ENCODE measurements around the gene GRAP2.

DNA sequence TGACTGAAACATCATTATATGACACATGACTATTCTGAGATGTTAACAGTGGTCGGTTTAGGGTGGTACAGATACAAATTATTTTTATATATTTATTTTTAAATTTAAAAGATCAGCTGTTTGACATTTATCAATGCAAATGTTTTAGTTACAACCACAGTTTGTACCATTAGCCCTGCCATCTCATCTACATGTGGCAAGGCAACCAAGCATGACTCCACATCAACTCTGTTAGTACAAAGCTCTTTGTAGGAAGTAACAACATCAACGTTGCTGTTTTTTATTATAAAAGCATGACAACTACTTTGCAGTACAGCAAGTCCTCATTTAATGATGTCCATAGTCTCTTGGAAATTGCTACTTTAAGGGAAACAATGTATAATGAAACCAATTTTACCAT is 48.1 kb upstream of the GRAP2 start:
- TF ChIP-seq NFE2L2 (IDR thresholded peaks at IDR 0.05; ENCODE audit: low read depth, low read length) (no peak), RFX5 (IDR thresholded peaks at IDR 0.05; ENCODE audit: low read depth, low read length) (no peak), SMC3 (IDR thresholded peaks at IDR 0.05; ENCODE audit: low read depth, low read length) (no peak), FOS (IDR thresholded peaks at IDR 0.05; ENCODE audit: low read depth, low read length) (no peak), POLR2A (IDR thresholded peaks at IDR 0.05; ENCODE audit: low read depth, low read length) (no peak), BHLHE40 (IDR thresholded peaks at IDR 0.05; ENCODE audit: low read depth, low read length) (no peak), CHD1 (IDR thresholded peaks at IDR 0.05; ENCODE audit: low read depth, low read length) (no peak), USF2 (IDR thresholded peaks at IDR 0.05; ENCODE audit: low read depth, low read length) (no peak), MXI1 (IDR thresholded peaks at IDR 0.05; ENCODE audit: borderline replicate concordance, low read depth, low read length) (no peak), CEBPB (IDR thresholded peaks at IDR 0.05; ENCODE audit: low read depth, low read length) (no peak)
- TF ChIP-seq, protein P1, sequence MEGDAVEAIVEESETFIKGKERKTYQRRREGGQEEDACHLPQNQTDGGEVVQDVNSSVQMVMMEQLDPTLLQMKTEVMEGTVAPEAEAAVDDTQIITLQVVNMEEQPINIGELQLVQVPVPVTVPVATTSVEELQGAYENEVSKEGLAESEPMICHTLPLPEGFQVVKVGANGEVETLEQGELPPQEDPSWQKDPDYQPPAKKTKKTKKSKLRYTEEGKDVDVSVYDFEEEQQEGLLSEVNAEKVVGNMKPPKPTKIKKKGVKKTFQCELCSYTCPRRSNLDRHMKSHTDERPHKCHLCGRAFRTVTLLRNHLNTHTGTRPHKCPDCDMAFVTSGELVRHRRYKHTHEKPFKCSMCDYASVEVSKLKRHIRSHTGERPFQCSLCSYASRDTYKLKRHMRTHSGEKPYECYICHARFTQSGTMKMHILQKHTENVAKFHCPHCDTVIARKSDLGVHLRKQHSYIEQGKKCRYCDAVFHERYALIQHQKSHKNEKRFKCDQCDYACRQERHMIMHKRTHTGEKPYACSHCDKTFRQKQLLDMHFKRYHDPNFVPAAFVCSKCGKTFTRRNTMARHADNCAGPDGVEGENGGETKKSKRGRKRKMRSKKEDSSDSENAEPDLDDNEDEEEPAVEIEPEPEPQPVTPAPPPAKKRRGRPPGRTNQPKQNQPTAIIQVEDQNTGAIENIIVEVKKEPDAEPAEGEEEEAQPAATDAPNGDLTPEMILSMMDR (conservative IDR thresholded peaks at IDR 0.05; ENCODE audit: low read depth, low read length), result no peak
- TF ChIP-seq, protein P2, sequence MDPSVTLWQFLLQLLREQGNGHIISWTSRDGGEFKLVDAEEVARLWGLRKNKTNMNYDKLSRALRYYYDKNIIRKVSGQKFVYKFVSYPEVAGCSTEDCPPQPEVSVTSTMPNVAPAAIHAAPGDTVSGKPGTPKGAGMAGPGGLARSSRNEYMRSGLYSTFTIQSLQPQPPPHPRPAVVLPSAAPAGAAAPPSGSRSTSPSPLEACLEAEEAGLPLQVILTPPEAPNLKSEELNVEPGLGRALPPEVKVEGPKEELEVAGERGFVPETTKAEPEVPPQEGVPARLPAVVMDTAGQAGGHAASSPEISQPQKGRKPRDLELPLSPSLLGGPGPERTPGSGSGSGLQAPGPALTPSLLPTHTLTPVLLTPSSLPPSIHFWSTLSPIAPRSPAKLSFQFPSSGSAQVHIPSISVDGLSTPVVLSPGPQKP (IDR thresholded peaks at IDR 0.05; ENCODE audit: borderline replicate concordance, low read depth, low read length), result no peak
